ENCODE data around the gene PCMTD2. TPM values are rescaled to one million over a fixed set of nuclear protein-coding genes. Genes with fewer than 3 reads are reported as not detected.

The PCMTD2 gene
- total RNA-seq, 1 experiment from 2014 or later: 45.7 TPM

DNA sequence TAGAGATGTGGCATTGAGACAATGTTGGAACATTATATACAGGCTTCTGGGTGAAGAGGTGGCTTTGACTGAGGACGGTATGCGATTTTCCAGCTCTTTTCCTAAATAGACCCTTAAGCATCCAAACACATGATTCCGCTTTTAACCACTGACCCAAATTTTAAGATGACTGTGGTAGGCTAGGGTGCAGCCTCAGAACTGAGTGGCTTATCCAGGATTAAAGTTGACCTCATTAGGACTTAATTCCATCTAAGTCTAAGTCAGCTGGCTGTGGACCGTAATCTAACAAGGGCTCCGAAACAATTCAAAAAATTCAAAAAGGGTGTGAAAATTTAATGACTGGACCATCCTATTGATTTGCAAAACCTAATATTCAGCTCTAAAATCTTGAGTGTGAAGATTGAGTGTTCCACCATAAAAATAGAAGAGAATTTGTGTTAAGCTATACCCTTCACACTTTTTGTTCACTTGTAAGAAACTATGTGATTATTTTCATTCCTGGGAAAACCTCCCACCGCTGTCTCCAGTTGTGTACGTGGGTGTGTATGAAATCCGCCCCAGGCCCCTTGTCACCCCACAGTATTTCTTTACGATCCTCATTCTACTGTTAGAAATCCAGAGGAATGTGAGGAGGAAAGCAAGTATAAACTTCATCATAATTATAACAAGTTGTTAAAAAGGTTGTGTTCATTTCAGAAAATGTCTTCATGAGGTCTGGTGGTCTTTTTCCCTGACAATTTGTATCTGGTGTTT, 2.7 kb downstream of the PCMTD2 start:
- ChIA-PET POLR2A (ENCODE audit: unreplicated experiment) (no interaction called here), CTCF (no interaction called here)
- peaks cover 16% of the 10 kb centered on the region for H3K4me1 ChIP-seq (ENCODE audit: insufficient read depth, low read length)
- H3K9me3 ChIP-seq (ENCODE audit: low read length): no peaks in the 10 kb centered on the region
- H3F3A ChIP-seq (ENCODE audit: low read length, unreplicated experiment): no peaks in the 10 kb centered on the region
- H3K4me3 ChIP-seq (ENCODE audit: low read length): no peak overlapping the region
- H3K36me3 ChIP-seq (ENCODE audit: low read depth, low read length): no peaks in the 10 kb centered on the region; the same call in 1 of the 2 replicates
- no peaks in the 10 kb centered on the region for H4K20me1 ChIP-seq (ENCODE audit: low read length)
- H3K9ac ChIP-seq (ENCODE audit: low read length): no peak overlapping the region
- H3K27me3 ChIP-seq (ENCODE audit: low read length): no peaks in the 10 kb centered on the region
- TF ChIP-seq EZH2phosphoT487 (IDR thresholded peaks at IDR 0.05; ENCODE audit: borderline replicate concordance, low read length): no peak
- no peak for TF ChIP-seq EZH2 (IDR thresholded peaks at IDR 0.05; ENCODE audit: low read length, unreplicated experiment)
- TF ChIP-seq, protein P1, sequence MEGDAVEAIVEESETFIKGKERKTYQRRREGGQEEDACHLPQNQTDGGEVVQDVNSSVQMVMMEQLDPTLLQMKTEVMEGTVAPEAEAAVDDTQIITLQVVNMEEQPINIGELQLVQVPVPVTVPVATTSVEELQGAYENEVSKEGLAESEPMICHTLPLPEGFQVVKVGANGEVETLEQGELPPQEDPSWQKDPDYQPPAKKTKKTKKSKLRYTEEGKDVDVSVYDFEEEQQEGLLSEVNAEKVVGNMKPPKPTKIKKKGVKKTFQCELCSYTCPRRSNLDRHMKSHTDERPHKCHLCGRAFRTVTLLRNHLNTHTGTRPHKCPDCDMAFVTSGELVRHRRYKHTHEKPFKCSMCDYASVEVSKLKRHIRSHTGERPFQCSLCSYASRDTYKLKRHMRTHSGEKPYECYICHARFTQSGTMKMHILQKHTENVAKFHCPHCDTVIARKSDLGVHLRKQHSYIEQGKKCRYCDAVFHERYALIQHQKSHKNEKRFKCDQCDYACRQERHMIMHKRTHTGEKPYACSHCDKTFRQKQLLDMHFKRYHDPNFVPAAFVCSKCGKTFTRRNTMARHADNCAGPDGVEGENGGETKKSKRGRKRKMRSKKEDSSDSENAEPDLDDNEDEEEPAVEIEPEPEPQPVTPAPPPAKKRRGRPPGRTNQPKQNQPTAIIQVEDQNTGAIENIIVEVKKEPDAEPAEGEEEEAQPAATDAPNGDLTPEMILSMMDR (conservative IDR thresholded peaks at IDR 0.05; ENCODE audit: low read depth, low read length): no peak
- no peak for DNase-seq
- no peaks in the 10 kb centered on the region for H3K9me2 ChIP-seq (replicated peaks; ENCODE audit: low read length)
- no peak for ATAC-seq
- intact Hi-C loops (cut with micrococcal nuclease): no loop called here
- H3K79me2 ChIP-seq (ENCODE audit: low read length): peaks cover 34% of the 10 kb centered on the region
- BruUV-seq (replicated peaks): no TSS peak
- H3K4me2 ChIP-seq (ENCODE audit: low read length): no peak overlapping the region
- H3K27ac ChIP-seq (ENCODE audit: low read length): no peak overlapping the region
- no peak overlapping the region for H2AFZ ChIP-seq (ENCODE audit: low read length)

- Histone ChIP-seq H3K79me2 (ENCODE audit: low read length) (peaks cover 34% of the 10 kb centered on the region), H4K20me1 (ENCODE audit: low read length) (no peaks in the 10 kb centered on the region), H3K27me3 (ENCODE audit: low read length) (no peaks in the 10 kb centered on the region), H3K27ac (ENCODE audit: low read length) (no peak overlapping the region), H3K36me3 (ENCODE audit: low read depth, low read length) (no peaks in the 10 kb centered on the region; the same call in 1 of the 2 replicates), H3K9me2 (replicated peaks; ENCODE audit: low read length) (no peaks in the 10 kb centered on the region), H3F3A (ENCODE audit: low read length, unreplicated experiment) (no peaks in the 10 kb centered on the region), H3K4me2 (ENCODE audit: low read length) (no peak overlapping the region), H2AFZ (ENCODE audit: low read length) (no peak overlapping the region), H3K9me3 (ENCODE audit: low read length) (no peaks in the 10 kb centered on the region), H3K4me1 (ENCODE audit: insufficient read depth, low read length) (peaks cover 11% of the 10 kb centered on the region), H3K9ac (ENCODE audit: low read length) (no peak overlapping the region), H3K4me3 (ENCODE audit: low read length) (no peak overlapping the region)
- DNase-seq (no peak), ATAC-seq (no peak)
- TF ChIP-seq EZH2phosphoT487 (IDR thresholded peaks at IDR 0.05; ENCODE audit: borderline replicate concordance, low read length) (no peak), EZH2 (IDR thresholded peaks at IDR 0.05; ENCODE audit: low read length, unreplicated experiment) (no peak)
- TF ChIP-seq, protein P1 (conservative IDR thresholded peaks at IDR 0.05; ENCODE audit: low read depth, low read length): no peak
- CTCF ChIA-PET: no interaction called here
- no TSS peak for BruUV-seq (replicated peaks)
- intact Hi-C loops (cut with micrococcal nuclease): no loop called here
- POLR2A ChIA-PET (ENCODE audit: unreplicated experiment): no interaction called here
Measured at GRCh38 chr20:64260239-64260638, 4.7 kb downstream of the PCMTD2 start.

- Histone ChIP-seq H3K36me3 (ENCODE audit: low read depth, low read length) (no peaks in the 10 kb centered on the region; the same call in 1 of the 2 replicates), H3K4me3 (ENCODE audit: low read length) (no peak overlapping the region), H3K27me3 (ENCODE audit: low read length) (no peaks in the 10 kb centered on the region), H2AFZ (ENCODE audit: low read length) (no peak overlapping the region), H4K20me1 (ENCODE audit: low read length) (no peaks in the 10 kb centered on the region), H3K4me1 (ENCODE audit: insufficient read depth, low read length) (peaks cover 10% of the 10 kb centered on the region; the same call in 1 of the 2 replicates), H3K27ac (ENCODE audit: low read length) (no peak overlapping the region), H3F3A (ENCODE audit: low read length, unreplicated experiment) (no peaks in the 10 kb centered on the region), H3K9me2 (replicated peaks; ENCODE audit: low read length) (no peaks in the 10 kb centered on the region), H3K79me2 (ENCODE audit: low read length) (peaks cover 29% of the 10 kb centered on the region), H3K9ac (ENCODE audit: low read length) (no peak overlapping the region), H3K9me3 (ENCODE audit: low read length) (no peaks in the 10 kb centered on the region), H3K4me2 (ENCODE audit: low read length) (no peak overlapping the region)
- POLR2A ChIA-PET (ENCODE audit: unreplicated experiment): no interaction called here
- no peak for DNase-seq
- intact Hi-C loops (cut with micrococcal nuclease): no loop called here
- ATAC-seq: no peak
- BruUV-seq (replicated peaks): no TSS peak
- CTCF ChIA-PET: no interaction called here
- TF ChIP-seq, protein P1 (conservative IDR thresholded peaks at IDR 0.05; ENCODE audit: low read depth, low read length): no peak
- TF ChIP-seq EZH2 (IDR thresholded peaks at IDR 0.05; ENCODE audit: low read length, unreplicated experiment) (no peak), EZH2phosphoT487 (IDR thresholded peaks at IDR 0.05; ENCODE audit: borderline replicate concordance, low read length) (no peak)
Measured at GRCh38 chr20:64261138-64261537, 5.6 kb downstream of the PCMTD2 start.
